Measurements from ENCODE around the gene CYP2W1. TPM values are rescaled to one million over a fixed set of nuclear protein-coding genes. Genes with fewer than 3 reads are reported as not detected.

Gene CYP2W1
- total RNA-seq, 1 donor from 2014 or later: not detected

- no peaks in the 10 kb centered on the region for H3K9me3 ChIP-seq
- H3K36me3 ChIP-seq: peaks cover 12 to 40% of the 10 kb centered on the region in 2 donors
- intact Hi-C loops (cut with DNase I): no loop called here
- no peak overlapping the region for H3K27ac ChIP-seq
- TF ChIP-seq CTCF (IDR thresholded peaks at IDR 0.05): peak in 1 of 3 experiments; percentile 10
- DNase-seq (ENCODE audit: low spot score in 2 of 2): no peak
- peaks cover 0 to 3% of the 10 kb centered on the region in 2 donors for H3K4me1 ChIP-seq
- no peaks in the 10 kb centered on the region for H3K27me3 ChIP-seq
- no peak overlapping the region for H3K4me3 ChIP-seq
Measured at GRCh38 chr7:1020849-1021251, 37.9 kb downstream of the CYP2W1 start.

- no peak for DNase-seq (ENCODE audit: low spot score in 2 of 2)
- Histone ChIP-seq H3K4me1 (peaks cover 0 to 4% of the 10 kb centered on the region in 2 donors), H3K36me3 (peaks cover 12 to 45% of the 10 kb centered on the region in 2 donors), H3K9me3 (no peaks in the 10 kb centered on the region), H3K27me3 (no peaks in the 10 kb centered on the region), H3K27ac (no peak overlapping the region), H3K4me3 (no peak overlapping the region)
- intact Hi-C loops (cut with DNase I): no loop called here
- no peak for TF ChIP-seq CTCF (IDR thresholded peaks at IDR 0.05)
Measured at GRCh38 chr7:1021366-1021765, 38.4 kb downstream of the CYP2W1 start.

GRCh38 chr7:1021931-1022330, 39.0 kb downstream of the CYP2W1 start:
- TF ChIP-seq CTCF (IDR thresholded peaks at IDR 0.05): no peak
- H3K4me3 ChIP-seq: no peak overlapping the region
- intact Hi-C loops (cut with DNase I): no loop called here
- H3K27me3 ChIP-seq: no peaks in the 10 kb centered on the region
- H3K9me3 ChIP-seq: no peaks in the 10 kb centered on the region
- peaks cover 0 to 8% of the 10 kb centered on the region in 2 donors for H3K4me1 ChIP-seq
- no peak overlapping the region for H3K27ac ChIP-seq
- DNase-seq (ENCODE audit: low spot score in 2 of 2): no peak
- peaks cover 12 to 46% of the 10 kb centered on the region in 2 donors for H3K36me3 ChIP-seq

GRCh38 chr7:1022356-1022755, 39.4 kb downstream of the CYP2W1 start:
- peaks cover 12 to 46% of the 10 kb centered on the region in 2 donors for H3K36me3 ChIP-seq

GRCh38 chr7:1022801-1023465, 40.0 kb downstream of the CYP2W1 start:
- Histone ChIP-seq H3K4me3 (no peak overlapping the region), H3K27ac (no peak overlapping the region), H3K9me3 (no peaks in the 10 kb centered on the region), H3K36me3 (peaks cover 12 to 46% of the 10 kb centered on the region in 2 donors), H3K4me1 (peaks cover 0 to 13% of the 10 kb centered on the region in 2 donors), H3K27me3 (no peaks in the 10 kb centered on the region)
- intact Hi-C loops (cut with DNase I): no loop called here
- no peak for TF ChIP-seq CTCF (IDR thresholded peaks at IDR 0.05)
- no peak for DNase-seq (ENCODE audit: low spot score in 2 of 2)

More at GRCh38 chr7:1022356-1022755, 39.4 kb downstream of the CYP2W1 start:
- Histone ChIP-seq H3K4me1 (peaks cover 0 to 13% of the 10 kb centered on the region in 2 donors), H3K27me3 (no peaks in the 10 kb centered on the region), H3K4me3 (no peak overlapping the region), H3K9me3 (no peaks in the 10 kb centered on the region), H3K27ac (no peak overlapping the region)
- no peak for TF ChIP-seq CTCF (IDR thresholded peaks at IDR 0.05)
- intact Hi-C loops (cut with DNase I): no loop called here
- DNase-seq (ENCODE audit: low spot score in 2 of 2): no peak

Data from ascending aorta (tissue), 2 donors.